CD4-positive, alpha-beta T cell treated with Interleukin-6 at 100 ng/mL for 8 hours (primary cell): ENCODE data around the gene NOP16.

ENCODE experiments used
- DNase-seq: peaks from one replicate; pipeline ENCODE4 v3.0.0-alpha.2; 2020; ENCODE audit warnings: mixed read lengths, low spot score

The NOP16 gene

GRCh38 chr5:176356179-176356566, 32.2 kb downstream of the NOP16 start:
- DNase-seq = no peak

DNA sequence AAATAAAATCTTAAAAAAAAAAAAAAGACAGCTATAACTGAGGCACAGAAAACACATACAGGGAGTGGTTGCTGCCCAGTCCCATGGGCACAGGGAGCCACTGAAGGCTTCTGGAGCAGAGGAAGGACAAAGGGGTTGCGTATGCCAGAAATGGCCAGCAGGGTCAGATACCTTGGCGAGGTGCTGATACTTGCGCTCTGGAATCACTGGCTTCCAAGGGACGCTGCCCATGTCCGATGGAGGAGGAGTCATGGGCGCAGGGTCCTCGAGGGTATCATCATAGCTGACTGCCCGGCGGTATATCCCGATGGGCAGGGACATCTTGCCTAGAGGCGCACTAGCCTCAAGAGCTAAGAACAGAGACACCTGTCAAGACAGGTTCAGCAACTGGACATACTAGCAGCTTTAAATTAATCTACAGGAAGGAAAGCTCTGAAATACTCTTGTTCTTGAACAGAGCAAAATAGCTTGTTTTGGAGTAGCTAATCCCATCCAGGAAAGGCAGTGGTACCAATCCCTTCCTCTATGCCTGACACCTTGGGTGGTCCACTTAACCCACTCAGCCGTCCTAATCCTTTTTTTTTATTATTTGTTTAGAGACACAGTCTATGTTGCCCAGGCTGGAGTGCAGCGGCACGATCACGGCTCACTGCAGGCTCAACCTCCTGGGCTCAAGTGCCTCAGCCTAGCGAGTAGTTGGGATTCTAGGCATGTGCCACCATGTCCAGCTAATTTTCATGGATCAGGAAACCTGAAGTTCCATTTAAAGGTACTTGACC, 32.8 kb downstream of the NOP16 start:
- no peak for DNase-seq

DNA sequence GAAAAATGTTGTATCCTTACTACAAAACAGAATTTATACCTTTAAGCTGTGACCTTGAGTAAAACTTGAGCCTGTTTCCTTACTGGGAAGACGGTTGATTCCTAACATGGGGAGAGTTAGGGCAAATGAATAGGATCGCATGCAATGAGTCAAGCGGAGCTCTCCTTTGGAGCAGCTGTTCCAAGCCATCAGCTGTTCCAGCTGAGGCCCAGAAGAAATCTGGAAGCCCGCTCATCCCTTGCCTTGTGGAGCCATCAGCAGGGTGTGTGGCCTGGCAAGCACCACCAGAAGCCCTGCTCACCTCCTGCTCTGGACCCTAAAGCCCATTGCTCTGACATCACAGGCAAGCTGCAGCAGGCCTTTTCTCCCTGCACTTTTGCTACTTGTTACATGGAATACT, 34.9 kb downstream of the NOP16 start:
- DNase-seq = no peak

GRCh38 chr5:176352116-176352878, 36.1 kb downstream of the NOP16 start:
- no peak for DNase-seq

DNA sequence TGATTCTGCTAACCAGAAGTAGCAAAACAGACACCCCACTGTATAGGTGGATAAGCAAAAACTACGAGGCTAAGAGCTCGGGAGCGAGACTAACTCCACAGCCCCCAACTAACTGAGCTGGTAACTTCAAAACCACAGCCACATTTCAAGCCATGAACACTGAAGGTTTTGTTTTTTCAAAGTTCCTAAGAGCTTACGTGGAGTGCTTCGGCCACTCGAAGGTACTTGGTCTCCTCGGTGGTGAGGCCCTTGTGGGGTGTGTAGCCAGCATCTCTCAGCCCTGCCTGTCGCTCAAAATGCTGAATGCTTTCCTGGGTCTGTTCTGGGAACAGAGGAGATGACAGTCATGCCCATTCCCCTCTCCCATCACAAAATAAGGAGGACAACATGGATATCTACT, 38.0 kb downstream of the NOP16 start:
- no peak for DNase-seq

- DNase-seq = no peak
These were observed 45.5 kb downstream of the NOP16 start for GRCh38 chr5:176342766-176343458.

DNA sequence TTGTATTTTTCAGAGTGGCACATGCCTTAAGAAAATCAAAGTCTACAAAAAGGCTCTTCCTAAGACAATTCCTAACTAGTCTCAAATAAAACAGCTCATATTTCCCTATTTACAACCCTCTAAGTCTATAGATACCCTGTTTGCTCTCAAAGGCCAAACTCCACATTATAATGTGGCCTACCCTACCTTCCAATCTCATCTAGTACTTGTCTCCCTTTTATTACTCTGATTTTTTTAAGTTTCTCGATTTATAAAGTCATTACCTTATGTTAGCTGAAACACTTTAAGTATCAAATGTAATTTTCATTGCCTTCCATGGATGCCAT, 46.3 kb downstream of the NOP16 start:
- no peak for DNase-seq

GRCh38 chr5:176341325-176342157, 46.9 kb downstream of the NOP16 start:
- no peak for DNase-seq

DNA sequence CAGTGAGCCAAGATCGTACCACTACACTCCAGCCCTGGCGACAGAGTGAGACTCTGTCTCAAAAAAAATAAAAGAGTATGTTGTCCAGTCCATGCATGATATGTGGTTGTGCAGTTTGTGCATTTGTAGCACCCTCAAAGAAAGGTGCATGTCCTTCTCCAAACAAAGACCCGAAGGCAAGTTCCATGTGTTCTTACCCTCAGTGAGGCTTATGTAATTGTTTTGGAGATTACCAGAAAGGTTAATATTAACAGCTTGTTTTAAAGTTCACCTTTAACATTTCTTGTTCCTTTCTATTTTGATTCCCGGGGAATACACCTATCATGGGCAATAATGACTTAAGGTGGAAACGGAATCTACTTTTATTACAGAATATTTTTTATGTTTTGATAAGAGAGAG, 49.1 kb downstream of the NOP16 start:
- DNase-seq = no peak

DNA sequence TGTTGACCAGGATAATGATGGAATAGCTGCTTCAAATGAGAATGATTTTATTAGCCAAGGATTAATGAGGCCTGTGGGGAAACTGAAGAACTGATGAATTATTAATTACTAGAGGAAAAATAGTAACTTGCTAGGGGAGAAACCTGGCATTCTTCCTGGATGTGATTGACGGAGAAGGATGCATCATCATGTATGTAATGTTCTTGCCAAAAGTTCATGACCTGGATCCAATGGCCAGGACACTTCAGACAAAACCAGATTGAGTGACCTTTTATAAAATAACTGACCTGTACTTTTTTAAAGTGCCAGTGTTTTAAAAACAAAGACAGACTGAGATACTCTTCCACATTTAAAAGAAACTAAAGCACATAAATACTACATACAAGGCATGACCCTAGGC, 50.5 kb downstream of the NOP16 start:
- DNase-seq = no peak

DNA sequence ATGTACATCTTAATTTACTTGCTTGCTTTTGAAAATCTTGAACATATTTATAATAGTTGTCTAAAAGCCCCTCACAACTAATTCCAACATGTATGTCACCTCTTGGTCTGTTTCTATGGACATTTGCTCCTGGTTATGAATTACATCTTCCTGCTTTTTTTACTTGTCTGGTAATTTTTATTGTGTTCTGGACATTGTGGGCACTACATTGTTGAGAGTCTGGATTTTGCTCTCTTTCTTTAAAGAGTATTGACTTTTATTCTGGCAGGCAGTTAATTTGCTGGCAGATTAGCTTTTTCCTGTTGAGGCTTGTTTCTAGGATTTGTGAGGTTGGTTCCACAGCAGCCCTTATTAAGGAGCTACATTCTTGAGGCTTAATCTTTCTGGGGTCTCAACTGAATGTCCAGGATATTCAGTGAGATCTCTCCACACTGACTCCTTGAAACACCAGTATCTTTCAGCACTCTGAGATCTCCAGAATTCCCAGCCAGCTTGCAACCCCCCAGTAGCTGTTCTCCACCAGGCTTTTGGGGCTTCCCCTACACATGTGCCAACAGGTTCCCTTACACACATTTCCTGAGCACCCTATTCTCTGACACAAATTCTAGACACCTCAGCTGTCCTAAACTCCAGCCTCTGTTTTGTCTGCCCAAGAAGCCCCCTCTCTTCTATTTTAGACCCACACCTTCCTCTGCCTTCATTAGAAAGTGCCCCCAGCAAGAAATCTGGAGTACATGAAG, 54.2 kb downstream of the NOP16 start:
- DNase-seq = no peak
